Measurements from ENCODE around the gene CAMK1D.

Gene CAMK1D

GRCh38 chr10:12628964-12629766 lies 279.8 kb downstream of the CAMK1D start:
- H3K4me3 ChIP-seq (ENCODE audit: low read depth, low read length) = no peak overlapping the region
- ChIA-PET POLR2A (no interaction called here), CTCF (interaction anchor here (0.6 to 1.0 kb wide), 2 partner anchors 11 to 27 kb away, joined by 3 read pairs; no protein-coding TSS in a partner anchor)
- no peak overlapping the region for H3K27ac ChIP-seq (ENCODE audit: extremely low read depth, low read depth, low read length)
- TF ChIP-seq REPIN1 (tag by site-specific recombination; IDR thresholded peaks at IDR 0.05; ENCODE audit: low read depth) (no peak), ZFHX2 (tag by site-specific recombination; conservative IDR thresholded peaks at IDR 0.05) (peak; percentile 26; the same call in 1 of the 2 replicates), ZNF654 (tag by site-specific recombination; IDR thresholded peaks at IDR 0.05; ENCODE audit: low read depth) (no peak)
- H3K4me1 ChIP-seq (ENCODE audit: control insufficient read depth, insufficient read depth, low read length) = no peaks in the 10 kb centered on the region
- H3K9me3 ChIP-seq (ENCODE audit: control insufficient read depth, insufficient read depth, low read depth, low read length) = no peaks in the 10 kb centered on the region
- H3K36me3 ChIP-seq (ENCODE audit: control insufficient read depth in 2 of 2, insufficient read depth in 1 of 2, low read length in 2 of 2) = no peaks in the 10 kb centered on the region

GRCh38 chr10:12629767-12630165 lies 280.4 kb downstream of the CAMK1D start:
- no peak overlapping the region for H3K4me3 ChIP-seq (ENCODE audit: low read depth, low read length)
- no peaks in the 10 kb centered on the region; the same call in 1 of the 2 replicates for H3K4me1 ChIP-seq (ENCODE audit: control insufficient read depth, insufficient read depth, low read length)
- ChIA-PET POLR2A (no interaction called here), CTCF (interaction anchor here (1.0 kb wide), 1 partner anchor 27 kb away, joined by 3 read pairs; no protein-coding TSS in a partner anchor)
- no peaks in the 10 kb centered on the region for H3K9me3 ChIP-seq (ENCODE audit: control insufficient read depth, insufficient read depth, low read depth, low read length)
- H3K27ac ChIP-seq (ENCODE audit: extremely low read depth, low read depth, low read length) = no peak overlapping the region
- no peaks in the 10 kb centered on the region for H3K36me3 ChIP-seq (ENCODE audit: control insufficient read depth in 2 of 2, insufficient read depth in 1 of 2, low read length in 2 of 2)
- TF ChIP-seq ZNF626 (tag by site-specific recombination; IDR thresholded peaks at IDR 0.05) = no peak

GRCh38 chr10:12631216-12631615 lies 281.9 kb downstream of the CAMK1D start:
- CTCF ChIA-PET = interaction anchor here (0.7 kb wide), 3 partner anchors 24 to 81 kb away, joined by 3 to 4 read pairs (median 4); no protein-coding TSS in a partner anchor
- Histone ChIP-seq H3K9me3 (ENCODE audit: control insufficient read depth, insufficient read depth, low read depth, low read length) (no peaks in the 10 kb centered on the region), H3K36me3 (ENCODE audit: control insufficient read depth in 2 of 2, insufficient read depth in 1 of 2, low read length in 2 of 2) (no peaks in the 10 kb centered on the region), H3K4me1 (ENCODE audit: control insufficient read depth, insufficient read depth, low read length) (peaks cover 6% of the 10 kb centered on the region; the same call in 1 of the 2 replicates), H3K4me3 (ENCODE audit: low read depth, low read length) (no peak overlapping the region), H3K27ac (ENCODE audit: extremely low read depth, low read depth, low read length) (no peak overlapping the region)
- POLR2A ChIA-PET = no interaction called here
- TF ChIP-seq SCRT2 (tag by site-specific recombination; IDR thresholded peaks at IDR 0.05) (no peak), IKZF3 (tag by site-specific recombination; IDR thresholded peaks at IDR 0.05) (no peak), ZNF529 (tag by site-specific recombination; IDR thresholded peaks at IDR 0.05; ENCODE audit: insufficient replicate concordance) (no peak), INSM2 (tag by site-specific recombination; IDR thresholded peaks at IDR 0.05) (no peak), PRDM1 (tag by site-specific recombination; IDR thresholded peaks at IDR 0.05) (no peak), ZNF521 (tag by site-specific recombination; IDR thresholded peaks at IDR 0.05) (no peak), ZNF423 (tag by site-specific recombination; IDR thresholded peaks at IDR 0.05) (no peak), ZFP69B (tag by site-specific recombination; IDR thresholded peaks at IDR 0.05) (no peak), ATF2 (tag by site-specific recombination; IDR thresholded peaks at IDR 0.05; ENCODE audit: low read depth) (no peak), KLF8 (tag by site-specific recombination; IDR thresholded peaks at IDR 0.05) (no peak), ZNF48 (tag by site-specific recombination; IDR thresholded peaks at IDR 0.05) (no peak), ZNF518A (tag by site-specific recombination; conservative IDR thresholded peaks at IDR 0.05; ENCODE audit: low read depth) (no peak)

Measured in HEK293 (cell line).